T-helper 2 cell treated with Interferon-gamma antibody and Interleukin-4, amounts not matched to agents 5 μg/mL and 100 μg/mL, for 36 hours (primary cell): Measurements from ENCODE around the gene ALOX15.
"Not testable (repeated sequence)": the region's sequence is repeated elsewhere in the genome, so short reads cannot be mapped to it uniquely, and the experiment has no call there.

ENCODE experiments used
- DNase-seq: peaks from one replicate; pipeline ENCODE4 v3.0.0; 2021; ENCODE audit warnings: low spot score
- H3K27ac Mint-ChIP-seq: one replicate; pipeline ENCODE4 v1.8.0; 2021; ENCODE audit warnings: mild to moderate bottlenecking, mixed read lengths
- H3K27me3 Mint-ChIP-seq: one replicate; pipeline ENCODE4 v1.8.0; 2021; ENCODE audit warnings: low read depth, mixed read lengths
- H3K36me3 Mint-ChIP-seq: one replicate; pipeline ENCODE4 v1.8.0; 2021; ENCODE audit warnings: low read depth, mixed read lengths
- H3K4me1 Mint-ChIP-seq: one replicate; pipeline ENCODE4 v1.8.0; 2021; ENCODE audit warnings: low read depth, mixed read lengths
- H3K4me3 Mint-ChIP-seq: one replicate; pipeline ENCODE4 v1.8.0; 2022; ENCODE audit warnings: mild to moderate bottlenecking, moderate library complexity, mixed read lengths
- H3K9me3 Mint-ChIP-seq: one replicate; pipeline ENCODE4 v1.8.0; 2021; ENCODE audit warnings: mixed read lengths

ALOX15 gene

DNA sequence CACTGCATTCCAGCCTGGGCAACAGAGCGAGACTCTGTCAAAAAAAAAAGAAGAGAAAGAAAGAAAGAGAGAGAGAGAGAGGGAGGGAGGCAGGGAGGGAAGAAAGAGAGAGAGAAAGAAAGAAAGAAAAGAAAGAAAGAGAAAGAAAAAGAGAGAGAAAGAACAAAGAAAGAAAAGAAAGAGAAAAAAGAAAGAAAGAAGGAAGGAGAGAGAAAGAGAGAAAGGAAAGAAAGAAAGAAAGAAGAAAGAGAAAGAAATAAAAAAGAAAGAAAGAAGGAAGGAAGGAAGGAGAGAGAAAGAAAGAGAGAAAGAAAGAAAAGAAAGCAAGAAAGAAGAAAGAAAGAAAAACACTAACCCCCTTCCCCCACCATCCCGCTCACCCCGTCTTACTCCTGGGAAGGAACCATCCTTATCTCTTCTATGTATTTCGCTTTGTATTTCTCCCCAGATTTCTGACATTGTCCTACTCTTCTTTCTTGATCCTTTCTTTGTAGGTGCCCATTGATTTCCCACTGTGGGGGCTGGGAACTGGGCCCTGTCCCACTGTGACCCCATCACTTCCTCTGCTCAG lies 20.9 kb downstream of the ALOX15 start:
- no peak for DNase-seq
- Mint-ChIP-seq H3K27me3 (peaks cover 10% of the 10 kb centered on the region), H3K4me3 (no peak overlapping the region), H3K4me1 (no peaks in the 10 kb centered on the region), H3K9me3 (no peaks in the 10 kb centered on the region), H3K36me3 (no peaks in the 10 kb centered on the region), H3K27ac (no peak overlapping the region)

DNA sequence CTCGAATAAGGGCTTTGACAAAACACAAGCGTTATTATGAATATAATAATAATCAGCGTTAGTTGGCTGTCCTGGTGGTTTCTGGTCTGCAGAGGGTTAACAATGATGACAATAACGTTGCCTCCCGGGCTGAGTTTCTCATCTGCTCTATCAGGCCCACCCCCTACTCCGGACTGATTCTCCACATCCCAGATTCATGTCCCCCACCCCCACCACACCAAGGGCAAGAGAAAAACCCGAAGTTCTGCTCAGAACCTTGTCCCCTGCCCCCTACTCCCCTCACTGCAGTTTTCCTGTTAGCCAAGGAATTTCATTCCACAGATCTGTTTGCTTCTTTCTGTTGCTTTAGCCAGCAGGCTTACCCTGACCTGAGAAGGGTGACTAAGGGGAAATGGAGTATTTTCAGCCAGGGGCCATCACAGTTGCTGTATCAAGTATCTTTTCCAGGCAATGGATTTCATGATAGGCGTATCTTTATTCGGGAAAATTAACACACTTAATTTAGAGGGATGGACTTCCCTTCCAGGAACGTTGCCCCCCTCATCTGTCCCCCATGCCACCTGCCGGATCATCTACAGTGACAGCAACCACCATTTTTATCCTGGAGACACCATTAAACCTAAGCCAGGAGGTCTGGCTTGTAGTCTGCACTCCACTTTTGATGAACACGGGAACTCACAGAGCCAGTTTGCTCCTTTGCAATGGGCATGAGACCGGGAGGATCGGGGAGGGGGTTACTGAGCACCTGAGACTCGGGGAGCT lies 23.7 kb downstream of the ALOX15 start:
- Mint-ChIP-seq H3K4me3 (no peak overlapping the region), H3K27me3 (peaks cover 4% of the 10 kb centered on the region), H3K4me1 (no peaks in the 10 kb centered on the region), H3K36me3 (no peaks in the 10 kb centered on the region), H3K9me3 (no peaks in the 10 kb centered on the region), H3K27ac (no peak overlapping the region)
- DNase-seq: no peak

DNA sequence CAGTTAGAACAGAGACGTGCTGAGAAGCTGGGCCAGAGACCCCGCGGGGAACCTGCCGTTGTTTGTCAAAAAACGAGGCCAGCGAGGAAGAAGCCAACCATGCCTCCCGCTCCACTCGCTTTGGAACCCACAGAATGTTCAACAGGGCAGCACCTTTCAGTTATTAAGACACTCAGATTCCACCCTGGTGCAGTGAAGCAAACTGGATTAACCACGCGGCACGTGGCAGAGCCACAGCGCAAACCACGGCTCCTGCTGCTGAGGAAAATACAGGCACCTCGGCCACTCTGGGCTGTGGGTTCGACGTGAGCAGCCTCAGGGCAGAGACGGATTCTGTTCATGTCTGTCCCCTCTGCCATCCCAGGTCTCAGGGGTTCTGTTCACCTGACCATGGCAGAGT lies 24.4 kb downstream of the ALOX15 start:
- Mint-ChIP-seq H3K9me3 (no peaks in the 10 kb centered on the region), H3K36me3 (no peaks in the 10 kb centered on the region), H3K27ac (no peak overlapping the region), H3K27me3 (peaks cover 4% of the 10 kb centered on the region), H3K4me1 (no peaks in the 10 kb centered on the region), H3K4me3 (no peak overlapping the region)
- no peak for DNase-seq

DNA sequence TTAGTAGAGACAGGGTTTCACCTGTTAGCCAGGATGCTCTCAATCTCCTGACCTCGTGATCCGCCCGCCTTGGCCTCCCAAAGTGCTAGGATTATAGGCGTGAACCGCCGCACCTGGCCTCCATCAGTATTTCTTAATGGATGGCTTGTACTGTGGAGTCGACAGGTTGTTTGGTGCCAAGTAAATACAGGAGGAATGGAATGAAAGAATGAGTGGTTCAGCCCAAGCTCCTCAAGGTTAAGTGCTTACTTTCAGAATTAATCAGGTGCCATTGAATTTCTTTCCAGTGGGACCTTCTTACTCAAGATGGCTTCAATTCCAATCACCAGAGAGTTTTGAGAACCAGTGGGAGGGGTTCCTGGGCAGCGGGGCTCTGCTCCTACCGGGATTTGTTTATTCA lies 25.0 kb downstream of the ALOX15 start:
- no peak for DNase-seq
- H3K4me1 Mint-ChIP-seq: no peaks in the 10 kb centered on the region
- H3K27me3 Mint-ChIP-seq: peaks cover 4% of the 10 kb centered on the region
- H3K9me3 Mint-ChIP-seq: no peaks in the 10 kb centered on the region
- H3K4me3 Mint-ChIP-seq: no peak overlapping the region
- H3K36me3 Mint-ChIP-seq: no peaks in the 10 kb centered on the region
- no peak overlapping the region for H3K27ac Mint-ChIP-seq

DNA sequence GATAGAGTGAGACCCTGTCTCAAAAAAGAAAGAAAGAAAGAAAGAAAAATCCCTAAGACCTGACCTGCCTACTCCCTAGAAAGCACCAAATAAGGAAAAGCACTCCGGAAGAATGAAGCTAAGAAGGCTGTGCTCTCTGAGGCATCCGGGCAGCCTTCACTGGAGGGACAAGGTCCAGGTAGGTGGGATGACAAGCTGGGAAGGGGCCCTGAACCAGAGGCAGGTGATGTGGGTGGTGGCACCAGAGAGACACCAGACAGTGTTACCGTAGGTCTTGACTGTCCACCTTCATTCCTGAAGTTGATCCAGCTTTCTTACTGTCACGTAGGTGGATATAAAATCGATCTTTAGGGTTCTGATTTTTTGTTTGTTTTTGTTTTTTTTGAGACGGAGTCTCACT lies 30.8 kb downstream of the ALOX15 start:
- no peak overlapping the region for H3K4me3 Mint-ChIP-seq
- H3K27me3 Mint-ChIP-seq: peaks cover 28% of the 10 kb centered on the region
- H3K36me3 Mint-ChIP-seq: no peaks in the 10 kb centered on the region
- H3K4me1 Mint-ChIP-seq: no peaks in the 10 kb centered on the region
- no peaks in the 10 kb centered on the region for H3K9me3 Mint-ChIP-seq
- no peak for DNase-seq
- H3K27ac Mint-ChIP-seq: no peak overlapping the region

DNA sequence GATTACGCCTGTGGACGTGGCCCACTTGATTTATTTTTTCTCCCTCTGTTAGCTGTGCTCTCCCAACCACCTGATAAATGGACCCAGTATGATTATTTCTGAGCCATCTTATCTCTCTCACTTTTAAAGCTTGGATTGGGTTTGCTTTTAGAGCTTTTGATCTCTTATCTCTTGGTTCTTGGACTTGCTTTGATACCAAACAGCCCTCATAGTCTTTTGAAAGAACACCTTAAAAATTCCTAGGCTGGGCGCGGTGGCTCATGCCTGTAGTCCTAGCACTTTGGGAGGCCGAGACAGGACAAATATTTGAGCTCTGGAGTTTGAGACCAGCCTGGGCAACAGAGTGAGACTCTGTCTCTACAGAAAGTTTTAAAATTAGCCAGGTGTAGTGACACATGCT lies 31.3 kb downstream of the ALOX15 start:
- no peak for DNase-seq
- no peak overlapping the region for H3K4me3 Mint-ChIP-seq
- H3K9me3 Mint-ChIP-seq: no peaks in the 10 kb centered on the region
- no peak overlapping the region for H3K27ac Mint-ChIP-seq
- no peaks in the 10 kb centered on the region for H3K36me3 Mint-ChIP-seq
- H3K4me1 Mint-ChIP-seq: no peaks in the 10 kb centered on the region
- peaks cover 28% of the 10 kb centered on the region for H3K27me3 Mint-ChIP-seq

DNA sequence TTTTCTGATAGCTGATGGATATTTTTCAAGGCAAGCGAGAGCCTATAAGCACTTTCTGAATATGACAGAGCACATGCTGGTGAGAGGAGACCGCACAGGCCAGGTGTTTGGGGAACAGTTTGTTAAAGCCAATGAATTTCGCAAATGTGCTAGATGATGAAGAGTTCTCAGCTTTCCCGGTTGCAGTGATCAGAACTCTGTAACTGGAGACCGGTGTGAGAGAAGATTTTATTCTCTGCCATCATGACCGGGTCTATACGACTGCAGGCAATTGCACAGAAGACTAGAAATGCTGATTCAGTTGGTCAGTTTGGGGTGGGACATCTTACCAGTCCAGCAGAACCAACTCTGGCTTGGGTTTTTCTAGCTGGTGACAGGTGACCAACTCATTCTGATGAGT lies 31.7 kb downstream of the ALOX15 start:
- H3K4me1 Mint-ChIP-seq: no peaks in the 10 kb centered on the region

DNA sequence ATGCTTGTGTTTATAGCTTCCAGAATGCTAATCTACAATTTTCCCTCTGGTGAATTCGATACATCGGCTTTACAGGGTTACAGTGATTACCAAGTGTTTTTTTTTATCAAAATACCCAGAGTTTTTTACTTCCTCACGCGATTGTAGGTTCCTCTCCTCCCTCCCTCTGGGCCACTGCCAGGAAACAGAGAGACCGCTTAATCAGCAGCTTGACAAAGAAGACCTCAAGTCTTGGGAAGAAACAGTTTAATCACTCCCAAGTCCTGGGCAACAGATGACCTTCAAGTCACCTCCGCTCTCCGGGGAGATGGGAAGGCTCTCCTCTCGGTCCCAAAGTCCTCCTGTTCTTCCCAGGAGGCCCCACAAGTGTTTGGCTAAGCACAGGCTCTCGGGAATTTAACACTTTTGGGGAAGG lies 33.7 kb downstream of the ALOX15 start:
- Mint-ChIP-seq H3K27me3 (peaks cover 25% of the 10 kb centered on the region), H3K36me3 (no peaks in the 10 kb centered on the region), H3K9me3 (no peaks in the 10 kb centered on the region), H3K27ac (no peak overlapping the region), H3K4me3 (no peak overlapping the region), H3K4me1 (no peaks in the 10 kb centered on the region)
- no peak for DNase-seq

More for the DNA sequence above, 31.7 kb downstream of the ALOX15 start:
- H3K4me3 Mint-ChIP-seq: no peak overlapping the region
- no peaks in the 10 kb centered on the region for H3K9me3 Mint-ChIP-seq
- no peaks in the 10 kb centered on the region for H3K36me3 Mint-ChIP-seq
- DNase-seq: no peak
- H3K27me3 Mint-ChIP-seq: peaks cover 28% of the 10 kb centered on the region
- H3K27ac Mint-ChIP-seq: no peak overlapping the region

DNA sequence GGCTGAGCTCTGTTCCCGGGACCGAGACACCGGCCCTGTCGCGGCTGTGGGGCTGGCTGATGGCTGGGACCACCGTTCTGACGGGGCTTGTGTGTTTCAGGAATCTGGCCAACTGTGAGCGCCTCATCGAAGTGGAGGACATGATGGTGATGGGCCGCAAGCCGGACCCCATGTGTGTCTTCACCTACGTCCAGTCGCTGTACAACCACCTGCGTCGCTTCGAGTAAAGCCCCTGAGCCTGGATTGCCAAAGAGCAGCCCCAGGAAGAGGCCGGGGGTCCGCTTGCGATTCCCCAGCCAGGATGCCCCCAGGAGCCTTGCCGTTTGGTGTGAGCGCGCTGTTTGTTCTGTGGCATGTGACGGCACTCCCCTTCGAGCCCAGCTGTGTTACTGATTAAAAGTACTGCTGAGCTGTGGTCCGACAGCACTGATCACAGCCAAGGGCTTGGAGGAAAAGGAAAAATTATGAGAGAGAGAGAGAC lies 34.2 kb downstream of the ALOX15 start:
- H3K9me3 Mint-ChIP-seq: no peaks in the 10 kb centered on the region
- H3K27me3 Mint-ChIP-seq: peaks cover 25% of the 10 kb centered on the region
- H3K4me3 Mint-ChIP-seq: no peak overlapping the region
- H3K4me1 Mint-ChIP-seq: no peaks in the 10 kb centered on the region
- DNase-seq: no peak
- no peak overlapping the region for H3K27ac Mint-ChIP-seq
- H3K36me3 Mint-ChIP-seq: no peaks in the 10 kb centered on the region

DNA sequence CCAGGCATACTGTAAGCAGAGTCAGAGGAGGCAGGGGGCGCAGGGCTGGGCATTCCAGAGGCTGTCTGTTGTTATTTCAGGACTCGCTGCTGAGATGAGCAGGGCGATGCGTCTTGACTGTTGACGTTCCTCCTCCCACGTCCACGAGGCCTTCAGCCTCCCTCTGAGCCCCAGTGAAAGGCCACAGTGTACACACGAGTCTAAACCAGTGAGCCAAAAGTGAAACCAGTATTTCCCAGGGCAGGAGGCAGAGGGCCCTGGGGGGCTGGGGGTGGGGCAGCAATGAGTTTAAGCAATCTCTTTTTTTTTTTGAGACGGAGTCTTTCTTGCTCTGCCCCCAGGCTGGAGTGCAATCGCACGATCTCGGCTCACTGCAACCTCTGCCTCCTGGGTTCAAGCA lies 35.7 kb downstream of the ALOX15 start:
- Mint-ChIP-seq H3K4me3 (no peak overlapping the region), H3K36me3 (no peaks in the 10 kb centered on the region), H3K27ac (no peak overlapping the region), H3K27me3 (peaks cover 25% of the 10 kb centered on the region), H3K9me3 (no peaks in the 10 kb centered on the region), H3K4me1 (no peaks in the 10 kb centered on the region)
- DNase-seq: no peak

DNA sequence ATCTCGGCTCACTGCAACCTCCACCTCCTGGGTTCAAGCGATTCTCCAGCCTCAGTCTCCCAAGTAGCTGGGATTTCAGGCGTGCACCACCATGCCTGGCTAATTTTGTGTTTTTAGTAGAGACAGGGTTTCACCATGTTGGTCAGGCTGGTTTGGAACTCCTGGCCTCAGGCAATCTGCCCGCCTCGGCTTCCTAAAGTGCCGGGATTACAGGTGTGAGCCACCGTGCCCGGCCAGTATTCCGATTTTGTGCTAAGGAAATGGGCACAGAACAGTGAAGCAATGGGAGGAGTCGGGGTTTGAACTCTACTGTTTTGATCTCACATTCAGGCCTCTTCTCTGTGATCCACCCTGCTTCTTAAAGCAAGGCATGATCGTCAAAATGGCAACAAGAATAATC lies 36.7 kb downstream of the ALOX15 start:
- peaks cover 20% of the 10 kb centered on the region for H3K27me3 Mint-ChIP-seq
- not testable (repeated sequence) for H3K4me3 Mint-ChIP-seq, H3K9me3 Mint-ChIP-seq, DNase-seq, H3K4me1 Mint-ChIP-seq, H3K36me3 Mint-ChIP-seq, H3K27ac Mint-ChIP-seq

DNA sequence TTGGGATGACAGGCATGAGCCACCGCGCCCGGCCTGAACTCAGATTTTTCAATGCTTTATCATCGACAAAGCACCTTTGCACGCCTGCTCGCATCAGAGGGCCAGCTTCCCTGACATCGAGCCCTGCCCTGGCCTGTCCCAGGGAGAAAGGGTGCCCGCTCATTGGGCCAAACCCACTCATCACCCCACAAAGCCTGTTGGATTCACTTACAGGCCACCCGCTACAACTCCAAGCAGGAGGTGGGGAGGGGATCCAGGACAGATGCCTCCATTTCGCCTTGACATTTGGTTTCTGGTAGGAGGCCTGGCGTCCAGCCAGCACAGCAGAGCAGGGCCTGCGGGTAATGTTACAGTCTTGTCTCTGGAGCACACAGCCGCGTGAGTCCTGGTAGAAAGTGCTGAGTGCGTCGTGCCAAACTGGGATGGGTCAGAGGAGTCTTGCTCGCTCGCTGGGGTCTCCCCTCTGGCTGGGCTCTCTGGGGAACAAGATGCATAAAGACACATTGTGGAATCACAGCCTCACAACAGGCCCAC lies 37.3 kb downstream of the ALOX15 start:
- Mint-ChIP-seq H3K4me3 (no peak overlapping the region), H3K9me3 (no peaks in the 10 kb centered on the region), H3K4me1 (no peaks in the 10 kb centered on the region), H3K27ac (no peak overlapping the region), H3K36me3 (no peaks in the 10 kb centered on the region), H3K27me3 (peaks cover 15% of the 10 kb centered on the region)
- no peak for DNase-seq

DNA sequence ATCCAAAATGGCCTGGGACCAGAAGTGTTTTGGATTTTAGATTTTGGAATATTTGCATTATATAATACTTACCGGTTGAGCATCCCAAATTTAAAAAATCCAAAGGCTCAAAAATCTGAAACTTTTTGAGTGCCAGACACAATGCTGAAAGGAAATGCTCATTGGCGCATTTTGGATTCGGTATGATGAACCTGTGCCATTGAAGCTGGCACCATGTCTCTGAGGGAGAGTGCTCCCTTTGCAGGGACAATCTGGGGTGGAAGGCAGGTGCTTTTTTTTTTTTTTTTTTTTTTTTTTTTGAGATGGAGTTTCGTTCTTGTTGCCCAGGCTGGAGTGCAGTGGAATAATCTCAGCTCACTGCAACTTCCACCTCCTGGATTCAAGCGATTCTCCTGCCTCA lies 39.4 kb downstream of the ALOX15 start:
- H3K4me3 Mint-ChIP-seq: no peak overlapping the region
- no peaks in the 10 kb centered on the region for H3K4me1 Mint-ChIP-seq
- no peak for DNase-seq
- no peak overlapping the region for H3K27ac Mint-ChIP-seq
- H3K27me3 Mint-ChIP-seq: no peaks in the 10 kb centered on the region
- no peaks in the 10 kb centered on the region for H3K36me3 Mint-ChIP-seq
- no peaks in the 10 kb centered on the region for H3K9me3 Mint-ChIP-seq

DNA sequence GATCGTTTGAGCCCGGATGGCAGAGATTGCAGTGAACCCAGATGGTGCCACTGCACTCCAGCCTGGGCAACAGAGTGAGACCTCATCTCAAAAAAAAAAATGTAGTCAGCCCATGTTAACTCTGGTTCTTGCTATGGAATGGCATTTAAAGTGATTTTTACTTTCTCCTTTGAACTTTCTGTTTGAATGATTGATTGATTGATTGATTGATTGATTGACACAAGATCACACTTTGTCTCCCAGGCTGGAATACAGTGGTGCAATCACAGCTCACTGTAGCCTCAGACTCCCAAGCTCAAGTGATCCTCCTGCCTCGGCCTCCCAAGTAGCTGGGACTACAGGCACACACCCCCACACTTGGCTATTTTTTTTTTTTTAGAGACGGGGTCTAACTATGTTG lies 40.2 kb downstream of the ALOX15 start:
- Mint-ChIP-seq H3K27ac (no peak overlapping the region), H3K4me3 (no peak overlapping the region), H3K27me3 (no peaks in the 10 kb centered on the region), H3K9me3 (no peaks in the 10 kb centered on the region), H3K4me1 (no peaks in the 10 kb centered on the region), H3K36me3 (no peaks in the 10 kb centered on the region)
- no peak for DNase-seq
